Activated T-cell treated with anti-CD3 and anti-CD28 coated beads, Interleukin-2, amount 50 U/mL, for 24 hours (primary cell): ENCODE measurements around the gene SLC34A3.

Experiments
- DNase-seq: peaks from one replicate; pipeline ENCODE4 v3.0.0-alpha.2; 2020
- H3K27ac Mint-ChIP-seq: 2 replicates; pipeline ENCODE4 v1.8.0; 2020; ENCODE audit warnings: mild to moderate bottlenecking, mixed read lengths
- H3K27me3 Mint-ChIP-seq: 2 replicates; pipeline ENCODE4 v1.8.0; 2020; ENCODE audit warnings: mixed read lengths
- H3K36me3 Mint-ChIP-seq: 2 replicates; pipeline ENCODE4 v1.8.0; 2020; ENCODE audit warnings: low read depth, mixed read lengths
- H3K4me1 Mint-ChIP-seq: 2 replicates; pipeline ENCODE4 v1.8.0; 2020; ENCODE audit warnings: low read depth, mixed read lengths
- H3K4me3 Mint-ChIP-seq: 2 replicates; pipeline ENCODE4 v1.8.0; 2020; ENCODE audit warnings: mild to moderate bottlenecking, moderate library complexity, mixed read lengths
- H3K9me3 Mint-ChIP-seq: 2 replicates; pipeline ENCODE4 v1.8.0; 2020; ENCODE audit warnings: mixed read lengths

SLC34A3 gene

DNA sequence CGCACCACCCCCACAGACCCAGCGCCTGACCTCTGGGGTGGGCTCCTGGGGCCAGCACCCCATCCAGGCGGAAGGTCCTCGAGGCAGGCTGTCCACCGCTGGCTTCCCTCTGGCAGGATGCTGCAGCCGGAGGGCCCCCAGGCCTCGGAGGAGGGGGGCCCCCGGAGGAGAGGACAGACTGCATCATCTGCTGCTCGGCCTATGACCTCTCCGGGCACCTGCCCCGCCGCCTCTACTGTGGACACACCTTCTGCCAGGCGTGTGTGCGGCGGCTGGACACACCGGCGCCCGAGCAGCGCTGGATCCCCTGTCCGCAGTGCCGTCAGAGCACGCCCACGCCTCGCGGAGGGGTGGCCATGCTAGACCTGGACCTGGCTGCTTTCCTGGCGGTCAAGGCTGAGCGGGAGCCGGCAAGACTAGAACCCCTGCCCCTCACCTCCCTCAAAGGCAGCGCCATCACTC is 2.2 kb upstream of the SLC34A3 start:
- DNase-seq: no peak
- H3K9me3 Mint-ChIP-seq: no peaks in the 10 kb centered on the region
- peaks cover 9% of the 10 kb centered on the region for H3K4me1 Mint-ChIP-seq
- H3K27me3 Mint-ChIP-seq: peaks cover 17% of the 10 kb centered on the region
- no peaks in the 10 kb centered on the region for H3K36me3 Mint-ChIP-seq
- H3K4me3 Mint-ChIP-seq: no peak overlapping the region
- H3K27ac Mint-ChIP-seq: no peak overlapping the region

DNA sequence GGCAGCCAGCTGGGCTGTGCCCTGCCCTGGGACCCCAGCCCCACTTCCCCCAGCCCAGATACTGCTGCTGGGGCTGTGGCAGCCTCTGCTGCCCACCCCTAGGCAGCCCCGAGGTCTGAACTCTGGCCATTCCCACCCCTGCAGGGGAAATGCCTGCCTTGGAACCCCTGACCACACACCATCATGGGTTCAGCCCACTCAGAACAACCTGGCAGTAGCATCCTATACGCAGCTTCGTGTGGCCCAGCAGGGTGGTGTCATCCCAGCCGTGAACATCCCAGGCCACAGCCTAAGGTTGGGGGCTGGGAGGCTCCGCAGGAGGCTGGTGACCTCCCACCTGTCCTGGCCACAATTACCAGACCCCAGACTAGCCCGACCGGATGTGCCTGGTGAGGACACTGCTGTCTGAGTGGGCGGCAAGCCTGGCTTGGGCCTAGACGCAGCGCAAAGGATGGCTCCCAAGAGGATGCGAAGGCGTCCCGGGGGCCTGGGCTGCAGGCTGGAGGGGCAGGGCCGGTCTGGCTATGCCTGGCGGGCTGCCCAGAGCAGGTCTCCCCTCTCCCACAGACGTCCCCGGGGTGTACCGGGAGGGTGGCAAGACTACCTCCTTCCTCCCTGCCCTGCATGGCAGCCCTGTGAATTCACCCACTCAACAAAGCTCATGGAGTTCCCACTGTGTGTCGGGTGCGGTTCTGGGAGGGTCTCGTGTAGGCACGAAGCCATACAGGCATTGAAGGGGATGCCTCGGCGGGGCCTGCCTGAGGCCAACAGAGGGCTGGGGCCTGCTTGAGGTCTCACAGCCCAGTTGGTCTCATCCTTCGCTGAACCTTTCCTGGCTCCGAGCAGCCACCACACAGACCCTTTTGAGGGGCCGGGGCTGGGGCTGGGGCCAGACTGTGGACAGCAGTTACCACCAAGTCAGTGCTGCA is 1.5 kb upstream of the SLC34A3 start:
- H3K9me3 Mint-ChIP-seq: no peaks in the 10 kb centered on the region
- peaks cover 17% of the 10 kb centered on the region for H3K27me3 Mint-ChIP-seq
- peaks cover 6% of the 10 kb centered on the region for H3K4me1 Mint-ChIP-seq
- DNase-seq: no peak
- no peaks in the 10 kb centered on the region for H3K36me3 Mint-ChIP-seq
- H3K4me3 Mint-ChIP-seq: no peak overlapping the region
- H3K27ac Mint-ChIP-seq: no peak overlapping the region

DNA sequence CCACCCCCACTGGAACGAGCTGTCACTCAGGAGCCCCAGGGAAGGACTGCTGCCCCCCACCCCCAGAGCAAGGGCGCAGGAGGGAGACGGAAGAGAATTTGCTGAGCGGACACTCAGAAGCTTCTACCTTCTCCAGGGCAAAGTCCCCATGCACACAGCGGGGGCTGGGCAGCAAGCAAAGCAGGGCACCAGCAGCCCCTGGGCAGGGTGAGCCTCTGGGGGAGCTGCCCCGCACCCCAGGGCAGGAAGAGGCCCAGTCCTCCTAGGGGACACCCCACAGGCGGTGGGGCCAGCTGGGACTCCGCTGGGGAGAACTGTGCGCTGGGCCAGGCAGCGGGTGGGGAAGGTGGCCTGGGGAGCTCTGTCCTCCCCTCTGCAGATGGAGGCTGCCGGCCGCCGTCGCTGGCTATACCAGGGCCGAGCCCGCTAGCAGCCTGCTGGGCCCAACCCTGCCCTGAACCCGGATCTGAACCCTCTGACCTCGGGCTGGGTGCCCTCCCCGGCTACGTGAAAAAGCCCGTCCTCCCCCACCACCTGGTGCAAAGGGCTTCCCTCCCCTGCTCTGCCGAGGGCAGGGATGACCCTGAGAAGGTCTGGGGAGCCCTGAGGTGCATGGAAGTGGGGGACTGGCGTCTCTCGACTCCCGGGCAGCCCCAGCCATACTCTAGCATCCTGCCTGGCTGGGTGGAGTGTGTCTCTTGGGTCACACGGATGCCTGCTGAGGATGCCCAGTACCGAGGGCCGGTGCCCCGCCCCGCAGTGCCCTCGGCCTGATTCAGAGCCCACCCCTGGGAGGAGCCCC is 597 bp upstream of the SLC34A3 start:
- Mint-ChIP-seq H3K27ac (no peak overlapping the region), H3K4me3 (no peak overlapping the region), H3K36me3 (no peaks in the 10 kb centered on the region), H3K4me1 (peaks cover 4% of the 10 kb centered on the region), H3K27me3 (peaks cover 21% of the 10 kb centered on the region), H3K9me3 (no peaks in the 10 kb centered on the region)
- no peak for DNase-seq

DNA sequence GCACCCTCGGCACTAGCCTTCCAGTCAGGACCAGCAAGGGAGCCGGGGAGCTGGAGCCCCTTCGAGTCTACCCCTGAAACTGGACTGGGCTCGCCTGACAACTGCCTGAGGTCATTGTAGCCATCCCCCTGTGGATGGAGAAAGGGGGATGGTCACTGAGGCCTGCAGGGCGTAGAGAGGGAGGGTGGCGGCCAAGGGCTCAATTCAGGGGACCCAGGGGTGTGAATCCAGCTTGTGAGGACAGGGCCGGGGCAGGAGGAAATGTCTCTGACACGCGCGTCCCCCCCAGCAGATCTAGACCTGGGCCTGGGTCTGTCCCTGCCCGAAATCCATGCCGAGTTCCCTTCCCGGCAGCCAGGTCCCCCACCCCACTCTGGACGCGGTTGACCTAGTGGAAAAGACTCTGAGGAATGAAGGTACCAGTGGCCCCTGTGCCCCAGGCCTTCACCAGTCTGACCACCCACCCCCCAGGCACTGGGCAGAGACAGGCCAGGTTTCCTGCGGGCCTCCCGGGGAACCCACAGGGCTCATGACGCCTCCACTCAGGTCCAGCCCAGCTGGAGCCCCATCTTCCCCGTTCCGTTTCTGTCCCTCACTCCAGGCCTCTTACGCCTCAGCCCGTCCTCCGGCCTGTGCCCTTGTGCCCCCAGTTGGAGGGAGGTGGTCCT is 805 bp downstream of the SLC34A3 start:
- Mint-ChIP-seq H3K9me3 (no peaks in the 10 kb centered on the region), H3K4me3 (no peak overlapping the region)

DNA sequence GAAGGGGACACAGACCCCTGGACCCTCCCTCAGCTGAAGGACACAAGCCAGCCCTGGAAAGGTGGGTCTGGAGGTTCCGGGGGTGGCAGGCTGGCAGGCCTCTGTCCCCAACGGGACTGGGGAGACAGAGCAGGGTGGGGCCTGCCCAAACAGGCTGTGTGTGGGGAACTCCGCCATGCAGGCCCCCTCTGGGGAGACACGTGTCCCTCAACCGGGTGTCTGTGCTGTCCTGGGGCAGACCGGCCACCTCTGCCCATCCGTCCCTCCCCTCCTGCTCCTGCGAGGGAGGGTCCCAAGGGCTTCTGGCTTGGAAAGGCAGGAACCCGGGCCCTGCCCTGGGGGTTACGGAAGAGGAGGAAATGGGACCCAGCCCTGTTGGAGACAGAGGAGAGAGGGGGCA is 1.4 kb downstream of the SLC34A3 start:
- H3K4me3 Mint-ChIP-seq: no peak overlapping the region
- no peaks in the 10 kb centered on the region for H3K36me3 Mint-ChIP-seq
- no peak overlapping the region for H3K27ac Mint-ChIP-seq
- H3K9me3 Mint-ChIP-seq: no peaks in the 10 kb centered on the region
- DNase-seq: no peak
- H3K4me1 Mint-ChIP-seq: peaks cover 7% of the 10 kb centered on the region
- peaks cover 24% of the 10 kb centered on the region for H3K27me3 Mint-ChIP-seq

More for the DNA sequence above, 805 bp downstream of the SLC34A3 start:
- H3K4me1 Mint-ChIP-seq: peaks cover 4% of the 10 kb centered on the region
- peaks cover 24% of the 10 kb centered on the region for H3K27me3 Mint-ChIP-seq
- no peak for DNase-seq
- H3K36me3 Mint-ChIP-seq: no peaks in the 10 kb centered on the region
- no peak overlapping the region for H3K27ac Mint-ChIP-seq

DNA sequence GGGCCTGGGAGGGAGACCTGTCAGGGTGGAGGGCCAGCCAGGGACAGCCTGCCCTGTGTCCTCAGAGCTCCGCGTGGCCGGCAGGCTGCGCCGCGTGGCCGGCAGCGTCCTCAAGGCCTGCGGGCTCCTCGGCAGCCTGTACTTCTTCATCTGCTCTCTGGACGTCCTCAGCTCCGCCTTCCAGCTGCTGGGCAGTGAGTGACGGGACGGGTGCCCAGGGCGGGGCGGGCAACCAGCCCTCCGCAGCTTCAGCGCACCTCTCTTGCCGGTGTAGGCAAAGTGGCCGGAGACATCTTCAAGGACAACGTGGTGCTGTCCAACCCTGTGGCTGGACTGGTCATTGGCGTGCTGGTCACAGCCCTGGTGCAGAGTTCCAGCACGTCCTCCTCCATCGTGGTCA is 1.8 kb downstream of the SLC34A3 start:
- H3K36me3 Mint-ChIP-seq: no peaks in the 10 kb centered on the region
- H3K4me3 Mint-ChIP-seq: no peak overlapping the region

DNA sequence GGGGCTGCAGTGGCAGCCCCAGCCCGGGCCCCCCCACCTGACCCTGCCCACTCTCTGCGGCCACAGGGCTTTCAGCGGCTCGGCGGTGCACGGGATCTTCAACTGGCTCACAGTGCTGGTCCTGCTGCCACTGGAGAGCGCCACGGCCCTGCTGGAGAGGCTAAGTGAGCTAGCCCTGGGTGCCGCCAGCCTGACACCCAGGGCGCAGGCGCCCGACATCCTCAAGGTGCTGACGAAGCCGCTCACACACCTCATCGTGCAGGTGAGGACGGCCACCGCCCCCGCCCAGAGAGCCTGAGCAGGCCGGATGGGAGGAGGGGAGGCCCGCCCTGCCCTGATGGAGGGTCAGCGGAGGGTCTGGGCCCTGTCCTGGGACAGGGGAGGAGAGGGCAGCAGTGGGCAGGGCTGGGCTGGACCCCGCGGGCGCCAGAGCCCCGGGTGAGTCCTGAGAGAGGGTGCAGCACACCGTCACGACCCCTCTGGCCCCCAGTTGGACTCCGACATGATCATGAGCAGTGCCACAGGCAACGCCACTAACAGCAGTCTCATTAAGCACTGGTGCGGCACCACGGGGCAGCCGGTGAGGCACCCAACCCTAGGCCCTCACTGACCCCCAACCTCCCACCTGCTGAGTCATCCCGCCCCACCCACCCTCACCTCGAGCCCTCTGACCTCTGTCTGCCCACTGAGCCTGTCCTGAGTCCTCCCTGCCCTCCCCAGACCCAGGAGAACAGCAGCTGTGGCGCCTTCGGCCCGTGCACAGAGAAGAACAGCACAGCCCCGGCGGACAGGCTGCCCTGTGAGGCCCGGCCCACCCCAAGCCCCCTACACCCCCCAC is 2.7 kb downstream of the SLC34A3 start:
- H3K27ac Mint-ChIP-seq: no peak overlapping the region
- peaks cover 9% of the 10 kb centered on the region for H3K4me1 Mint-ChIP-seq
- H3K27me3 Mint-ChIP-seq: peaks cover 20% of the 10 kb centered on the region
- no peak overlapping the region for H3K4me3 Mint-ChIP-seq
- no peaks in the 10 kb centered on the region for H3K9me3 Mint-ChIP-seq
- no peak for DNase-seq
- no peaks in the 10 kb centered on the region for H3K36me3 Mint-ChIP-seq

More for the DNA sequence above, 1.8 kb downstream of the SLC34A3 start:
- no peak for DNase-seq
- Mint-ChIP-seq H3K9me3 (no peaks in the 10 kb centered on the region), H3K4me1 (peaks cover 9% of the 10 kb centered on the region), H3K27ac (no peak overlapping the region), H3K27me3 (peaks cover 22% of the 10 kb centered on the region)

DNA sequence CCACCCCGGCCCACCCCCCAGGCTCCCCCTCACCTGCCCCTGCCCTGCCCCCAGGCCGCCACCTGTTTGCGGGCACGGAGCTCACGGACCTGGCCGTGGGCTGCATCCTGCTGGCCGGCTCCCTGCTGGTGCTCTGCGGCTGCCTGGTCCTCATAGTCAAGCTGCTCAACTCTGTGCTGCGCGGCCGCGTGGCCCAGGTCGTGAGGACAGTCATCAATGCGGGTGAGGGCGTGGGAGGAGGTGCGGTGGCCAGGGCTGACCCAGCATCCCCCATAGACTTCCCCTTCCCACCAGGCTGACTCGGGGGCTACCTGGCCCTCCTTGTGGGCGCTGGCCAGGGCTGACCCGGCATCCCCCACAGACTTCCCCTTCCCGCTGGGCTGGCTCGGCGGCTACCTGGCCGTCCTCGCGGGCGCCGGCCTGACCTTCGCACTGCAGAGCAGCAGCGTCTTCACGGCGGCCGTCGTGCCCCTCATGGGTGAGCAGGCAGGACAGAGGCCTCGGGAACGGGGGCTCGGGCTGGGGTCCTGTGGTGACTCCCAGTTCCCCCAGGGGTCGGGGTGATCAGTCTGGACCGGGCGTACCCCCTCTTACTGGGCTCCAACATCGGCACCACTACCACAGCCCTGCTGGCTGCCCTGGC is 3.5 kb downstream of the SLC34A3 start:
- no peaks in the 10 kb centered on the region for H3K9me3 Mint-ChIP-seq
- H3K27ac Mint-ChIP-seq: no peak overlapping the region
- H3K4me3 Mint-ChIP-seq: no peak overlapping the region
- peaks cover 15% of the 10 kb centered on the region for H3K4me1 Mint-ChIP-seq
- peaks cover 14% of the 10 kb centered on the region for H3K27me3 Mint-ChIP-seq
- no peak for DNase-seq
- H3K36me3 Mint-ChIP-seq: peaks cover 6% of the 10 kb centered on the region

DNA sequence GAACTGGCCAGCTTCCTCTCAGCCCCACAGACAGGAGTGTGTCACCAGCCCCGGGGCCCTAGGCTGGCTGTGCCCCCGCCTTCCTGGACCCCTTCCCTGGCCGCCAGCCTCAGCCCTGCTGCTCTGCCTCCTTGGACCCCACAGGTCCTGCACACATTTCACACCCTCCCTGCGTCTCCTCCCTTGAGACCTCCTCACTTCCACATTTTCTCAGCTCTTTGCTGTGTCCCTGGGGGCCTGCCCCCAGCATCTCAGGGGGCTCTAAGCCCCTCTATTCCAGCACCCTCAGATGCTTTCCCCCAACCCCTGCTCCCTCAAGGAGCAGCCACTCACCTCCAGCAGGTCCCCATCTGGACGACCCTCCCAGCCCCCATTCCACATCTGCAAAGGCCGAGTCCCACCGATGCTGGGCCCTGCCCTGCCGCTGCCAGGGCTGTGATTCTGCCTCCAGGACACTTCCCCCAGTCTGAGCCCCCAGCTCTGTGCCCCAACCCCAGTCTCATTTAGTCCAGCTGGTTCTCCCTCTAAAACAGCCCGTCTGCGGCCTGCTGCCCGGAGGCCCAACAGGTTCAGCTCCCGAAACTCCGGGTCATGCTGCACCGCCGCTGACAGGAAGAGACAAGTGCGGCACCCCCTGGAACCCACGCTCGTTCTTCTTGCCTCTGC is 4.2 kb downstream of the SLC34A3 start:
- DNase-seq: no peak
- H3K4me3 Mint-ChIP-seq: no peak overlapping the region
- H3K4me1 Mint-ChIP-seq: peaks cover 20% of the 10 kb centered on the region
- H3K27ac Mint-ChIP-seq: no peak overlapping the region
- peaks cover 6% of the 10 kb centered on the region for H3K36me3 Mint-ChIP-seq
- peaks cover 9% of the 10 kb centered on the region for H3K27me3 Mint-ChIP-seq
- no peaks in the 10 kb centered on the region for H3K9me3 Mint-ChIP-seq

DNA sequence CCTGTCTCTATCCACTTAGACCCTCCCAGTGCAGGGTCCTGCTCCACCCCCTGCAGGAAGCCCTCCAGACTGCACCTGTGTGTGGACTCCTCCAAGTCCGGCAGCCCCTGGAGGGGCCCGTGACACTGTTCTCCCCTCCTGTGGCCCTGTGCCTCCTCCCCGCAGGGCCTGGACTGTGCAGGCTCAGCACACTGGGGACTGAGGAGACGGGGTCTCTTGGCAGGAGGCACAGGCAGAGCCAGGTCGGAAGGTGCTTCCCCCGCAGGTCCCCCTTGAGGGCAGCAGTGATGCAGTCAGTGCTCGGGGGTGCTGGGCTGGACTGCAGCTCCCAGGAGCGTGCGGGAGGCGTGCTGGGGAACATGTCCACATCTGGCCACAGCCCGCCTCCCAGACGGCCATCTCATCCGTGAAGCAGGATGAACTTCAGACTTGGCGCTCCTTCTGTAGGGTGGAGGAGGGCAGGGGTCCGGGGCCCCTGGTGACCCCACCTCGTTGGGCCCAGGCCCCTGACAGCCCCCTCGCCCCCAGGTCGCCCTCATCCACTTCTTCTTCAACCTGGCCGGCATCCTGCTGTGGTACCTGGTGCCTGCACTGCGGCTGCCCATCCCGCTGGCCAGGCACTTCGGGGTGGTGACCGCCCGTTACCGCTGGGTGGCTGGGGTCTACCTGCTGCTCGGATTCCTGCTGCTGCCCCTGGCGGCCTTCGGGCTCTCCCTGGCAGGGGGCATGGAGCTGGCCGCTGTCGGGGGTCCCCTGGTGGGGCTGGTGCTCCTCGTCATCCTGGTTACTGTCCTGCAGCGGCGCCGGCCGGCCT is 4.9 kb downstream of the SLC34A3 start:
- H3K27me3 Mint-ChIP-seq: peaks cover 9% of the 10 kb centered on the region
- no peaks in the 10 kb centered on the region for H3K9me3 Mint-ChIP-seq
- DNase-seq: no peak
- peaks cover 6% of the 10 kb centered on the region for H3K36me3 Mint-ChIP-seq
- H3K27ac Mint-ChIP-seq: no peak overlapping the region
- peaks cover 20% of the 10 kb centered on the region for H3K4me1 Mint-ChIP-seq
- H3K4me3 Mint-ChIP-seq: no peak overlapping the region

DNA sequence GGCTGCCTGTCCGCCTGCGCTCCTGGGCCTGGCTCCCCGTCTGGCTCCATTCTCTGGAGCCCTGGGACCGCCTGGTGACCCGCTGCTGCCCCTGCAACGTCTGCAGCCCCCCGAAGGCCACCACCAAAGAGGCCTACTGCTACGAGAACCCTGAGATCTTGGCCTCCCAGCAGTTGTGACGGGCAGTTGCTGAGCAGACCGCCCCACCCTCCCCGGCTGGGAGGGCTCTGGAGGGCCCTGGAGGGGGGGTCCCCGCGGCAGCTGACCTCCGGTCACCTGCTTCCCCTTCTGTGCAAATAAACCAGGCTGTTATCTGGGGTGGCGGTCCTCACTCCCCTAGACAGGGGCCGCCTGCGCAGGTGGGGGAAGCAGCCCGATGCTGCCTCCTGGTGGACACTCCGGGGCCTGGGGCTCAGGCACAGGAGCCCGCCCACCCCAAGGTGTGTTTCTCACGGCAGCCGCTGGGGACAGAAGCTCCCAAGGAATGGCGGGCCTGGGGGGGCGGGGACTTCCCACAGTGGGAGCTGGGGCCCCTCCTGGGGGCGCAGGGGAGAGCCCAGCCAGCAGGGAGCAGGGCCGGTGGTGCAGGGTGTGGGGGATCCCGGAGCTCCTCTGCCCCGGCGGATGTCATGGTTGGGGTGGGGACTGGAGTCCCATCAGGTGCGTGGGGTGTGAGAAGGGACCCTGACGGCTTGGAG is 5.7 kb downstream of the SLC34A3 start:
- Mint-ChIP-seq H3K4me1 (peaks cover 22% of the 10 kb centered on the region), H3K27ac (peak overlapping the region; percentile 11), H3K27me3 (peaks cover 12% of the 10 kb centered on the region), H3K36me3 (peaks cover 9% of the 10 kb centered on the region), H3K4me3 (no peak overlapping the region), H3K9me3 (no peaks in the 10 kb centered on the region)
- peak; percentile 95 for DNase-seq

DNA sequence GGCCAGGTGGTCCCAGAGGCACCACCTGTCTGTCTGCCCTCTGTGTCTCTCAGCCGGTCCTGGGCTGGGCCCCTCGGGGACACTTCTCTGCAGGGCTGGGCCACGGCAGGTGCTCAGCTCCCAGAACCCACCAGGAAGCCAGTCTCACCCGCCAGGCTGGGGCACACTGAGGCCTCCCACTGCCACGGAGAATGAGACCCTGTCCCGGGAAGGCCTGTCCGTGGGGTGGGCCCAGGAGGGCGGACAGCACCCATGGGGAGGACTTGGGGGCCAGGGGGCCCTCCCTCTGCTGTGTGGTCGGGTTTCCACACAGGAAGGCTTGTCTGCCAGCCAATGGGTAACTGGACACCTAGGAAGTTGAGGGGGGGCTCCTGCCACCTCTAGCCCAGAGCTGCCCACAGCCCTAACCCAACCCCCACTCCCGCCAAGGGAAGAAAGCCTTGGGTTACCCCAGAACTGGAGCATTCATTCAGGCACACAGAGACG is 6.3 kb downstream of the SLC34A3 start:
- Mint-ChIP-seq H3K4me1 (peaks cover 23% of the 10 kb centered on the region), H3K36me3 (peaks cover 12% of the 10 kb centered on the region), H3K27me3 (peaks cover 9% of the 10 kb centered on the region), H3K27ac (peak overlapping the region; percentile 11), H3K9me3 (no peaks in the 10 kb centered on the region), H3K4me3 (no peak overlapping the region)
- no peak for DNase-seq
